HL-60 (cell line): ENCODE data around the gene ATP2B3.

Experiments used
- DNase-seq, 2 experiments: peaks; one replicate each; pipeline ENCODE4 v3.0.0-alpha.2; 2010 to 2020; ENCODE audit warnings: low read depth in 1 of 2, low spot score in 1 of 2
- H3K27ac ChIP-seq: fragments of 250-450 bp; sonication (Bioruptor Pico); replicated peaks from 2 replicates; pipeline ENCODE4 v1.5.1; 2020; ENCODE audit warnings: mild to moderate bottlenecking, moderate library complexity
- H3K27me3 ChIP-seq: fragments of 250-450 bp; sonication (Bioruptor Pico); 2 replicates; pipeline ENCODE4 v1.5.1; 2021; ENCODE audit warnings: mild to moderate bottlenecking, moderate library complexity; ENCODE audit not compliant: insufficient read depth, poor library complexity, severe bottlenecking
- H3K4me3 ChIP-seq: replicated peaks from 2 replicates; pipeline ENCODE4 v1.5.1; 2011; ENCODE audit warnings: mild to moderate bottlenecking, control low read depth, low read length; ENCODE audit not compliant: insufficient read depth
- CTCF ChIP-seq: IDR thresholded peaks from one replicate; pipeline ENCODE4 v1.5.1; 2011; ENCODE audit warnings: low read length, control low read depth, inconsistent platforms; ENCODE audit not compliant: insufficient read depth
- GABPA ChIP-seq: IDR thresholded peaks from 2 replicates; pipeline ENCODE4 v1.6.1; 2012; ENCODE audit warnings: low read depth
- POLR2AphosphoS5 ChIP-seq: IDR thresholded peaks from 2 replicates; pipeline ENCODE4 v1.6.1; 2012; ENCODE audit warnings: low read depth
- REST ChIP-seq: IDR thresholded peaks from 2 replicates; pipeline ENCODE4 v1.6.1; 2012; ENCODE audit warnings: low read depth; ENCODE audit not compliant: insufficient replicate concordance
- SPI1 ChIP-seq: IDR thresholded peaks from 2 replicates; pipeline ENCODE4 v1.6.1; 2012; ENCODE audit warnings: low read depth, mild to moderate bottlenecking, borderline replicate concordance

Gene ATP2B3

GRCh38 chrX:153624196-153625091 lies 107.0 kb downstream of the ATP2B3 start:
- TF ChIP-seq REST (no peak), POLR2AphosphoS5 (no peak), SPI1 (no peak), GABPA (no peak), CTCF (no peak)
- Histone ChIP-seq H3K27ac (no peak overlapping the region), H3K27me3 (no peaks in the 10 kb centered on the region), H3K4me3 (no peak overlapping the region)
- DNase-seq = no peak

GRCh38 chrX:153625271-153626024 lies 108.0 kb downstream of the ATP2B3 start:
- no peak for DNase-seq
- Histone ChIP-seq H3K27ac (no peak overlapping the region), H3K4me3 (no peak overlapping the region), H3K27me3 (no peaks in the 10 kb centered on the region)
- TF ChIP-seq CTCF = no peak
- TF ChIP-seq REST = no peak
- no peak for TF ChIP-seq SPI1
- no peak for TF ChIP-seq GABPA
- no peak for TF ChIP-seq POLR2AphosphoS5

GRCh38 chrX:153626025-153626633 lies 108.7 kb downstream of the ATP2B3 start:
- TF ChIP-seq CTCF (no peak), SPI1 (no peak), POLR2AphosphoS5 (no peak), REST (no peak), GABPA (no peak)

More at GRCh38 chrX:153626025-153626633, 108.7 kb downstream of the ATP2B3 start:
- Histone ChIP-seq H3K27me3 (no peaks in the 10 kb centered on the region), H3K27ac (no peak overlapping the region), H3K4me3 (no peak overlapping the region)
- no peak for DNase-seq
